B cell (primary cell): ENCODE results near the gene MCCD1.

Experiments
- EZH2 ChIP-seq: IDR thresholded peaks from 2 replicates; pipeline ENCODE4 v1.6.1; 2012; ENCODE audit warnings: borderline replicate concordance, low read depth, mild to moderate bottlenecking, moderate library complexity, low read length; ENCODE audit not compliant: insufficient read depth, poor library complexity, severe bottlenecking
- TF ChIP-seq, protein P1 (sequence below): fragments of 200-600 bp; IDR thresholded peaks from one replicate; pipeline ENCODE4 v1.8.0; 2022; ENCODE audit warnings: antibody characterized with exemption, mild to moderate bottlenecking

DNA sequence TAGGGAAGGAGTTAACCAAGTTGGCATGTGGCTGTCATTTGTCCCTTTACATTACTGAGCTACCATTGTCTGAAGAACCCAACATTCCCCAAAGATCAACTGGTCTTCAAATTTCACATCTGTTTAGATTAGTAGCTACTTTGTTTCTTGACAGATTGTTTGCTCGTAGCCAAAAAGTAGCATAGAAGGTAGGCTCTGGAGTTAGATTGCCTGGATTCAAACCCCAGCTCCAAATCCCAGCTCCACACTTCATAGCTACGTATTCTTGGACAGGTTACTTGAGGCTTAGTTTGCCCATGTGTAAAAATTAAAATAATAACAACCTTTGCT, 19.7 kb downstream of the MCCD1 start:
- TF ChIP-seq EZH2 = no peak
- TF ChIP-seq, protein P1, sequence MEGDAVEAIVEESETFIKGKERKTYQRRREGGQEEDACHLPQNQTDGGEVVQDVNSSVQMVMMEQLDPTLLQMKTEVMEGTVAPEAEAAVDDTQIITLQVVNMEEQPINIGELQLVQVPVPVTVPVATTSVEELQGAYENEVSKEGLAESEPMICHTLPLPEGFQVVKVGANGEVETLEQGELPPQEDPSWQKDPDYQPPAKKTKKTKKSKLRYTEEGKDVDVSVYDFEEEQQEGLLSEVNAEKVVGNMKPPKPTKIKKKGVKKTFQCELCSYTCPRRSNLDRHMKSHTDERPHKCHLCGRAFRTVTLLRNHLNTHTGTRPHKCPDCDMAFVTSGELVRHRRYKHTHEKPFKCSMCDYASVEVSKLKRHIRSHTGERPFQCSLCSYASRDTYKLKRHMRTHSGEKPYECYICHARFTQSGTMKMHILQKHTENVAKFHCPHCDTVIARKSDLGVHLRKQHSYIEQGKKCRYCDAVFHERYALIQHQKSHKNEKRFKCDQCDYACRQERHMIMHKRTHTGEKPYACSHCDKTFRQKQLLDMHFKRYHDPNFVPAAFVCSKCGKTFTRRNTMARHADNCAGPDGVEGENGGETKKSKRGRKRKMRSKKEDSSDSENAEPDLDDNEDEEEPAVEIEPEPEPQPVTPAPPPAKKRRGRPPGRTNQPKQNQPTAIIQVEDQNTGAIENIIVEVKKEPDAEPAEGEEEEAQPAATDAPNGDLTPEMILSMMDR = no peak
